Astrocyte (in vitro differentiated cells and primary cell): Measurements from ENCODE around the gene CAPSL.

Experiments
- EZH2 ChIP-seq: IDR thresholded peaks from 2 replicates; pipeline ENCODE4 v1.6.1; 2012; ENCODE audit warnings: mild to moderate bottlenecking, low read length, inconsistent platforms; ENCODE audit not compliant: insufficient read depth
- TF ChIP-seq, protein P1 (sequence below): IDR thresholded peaks from 2 replicates; pipeline ENCODE4 v1.5.1; 2011; ENCODE audit warnings: low read depth, mild to moderate bottlenecking, inconsistent platforms, low read length, moderate library complexity; ENCODE audit not compliant: insufficient read depth

DNA sequence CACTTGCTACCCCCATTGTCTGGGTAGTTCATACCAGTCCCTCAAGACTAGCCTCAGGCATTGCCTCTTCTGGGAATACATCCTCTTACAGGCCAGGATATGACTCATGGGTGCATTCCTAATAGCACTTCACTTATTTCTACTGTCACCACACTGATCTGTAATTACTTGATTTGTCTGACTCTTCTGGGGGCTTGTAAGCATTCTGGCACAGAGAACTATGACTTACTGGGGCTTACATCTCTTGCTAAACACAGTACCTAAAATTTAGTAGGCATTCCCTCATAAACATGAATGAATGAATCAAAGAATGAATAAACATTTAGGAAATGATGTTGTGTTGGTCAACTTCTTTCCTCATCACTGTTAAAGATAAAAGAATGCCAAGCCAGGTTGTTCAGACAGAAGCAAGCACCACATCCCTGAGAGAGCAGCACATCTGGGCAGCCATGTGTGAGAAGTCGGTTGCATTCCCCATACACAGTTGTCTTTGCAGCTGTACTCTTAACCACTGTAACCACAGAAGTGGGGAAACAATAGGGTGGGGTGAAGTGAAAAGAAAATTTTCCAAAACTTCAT, 54.1 kb downstream of the CAPSL start:
- TF ChIP-seq, protein P1, sequence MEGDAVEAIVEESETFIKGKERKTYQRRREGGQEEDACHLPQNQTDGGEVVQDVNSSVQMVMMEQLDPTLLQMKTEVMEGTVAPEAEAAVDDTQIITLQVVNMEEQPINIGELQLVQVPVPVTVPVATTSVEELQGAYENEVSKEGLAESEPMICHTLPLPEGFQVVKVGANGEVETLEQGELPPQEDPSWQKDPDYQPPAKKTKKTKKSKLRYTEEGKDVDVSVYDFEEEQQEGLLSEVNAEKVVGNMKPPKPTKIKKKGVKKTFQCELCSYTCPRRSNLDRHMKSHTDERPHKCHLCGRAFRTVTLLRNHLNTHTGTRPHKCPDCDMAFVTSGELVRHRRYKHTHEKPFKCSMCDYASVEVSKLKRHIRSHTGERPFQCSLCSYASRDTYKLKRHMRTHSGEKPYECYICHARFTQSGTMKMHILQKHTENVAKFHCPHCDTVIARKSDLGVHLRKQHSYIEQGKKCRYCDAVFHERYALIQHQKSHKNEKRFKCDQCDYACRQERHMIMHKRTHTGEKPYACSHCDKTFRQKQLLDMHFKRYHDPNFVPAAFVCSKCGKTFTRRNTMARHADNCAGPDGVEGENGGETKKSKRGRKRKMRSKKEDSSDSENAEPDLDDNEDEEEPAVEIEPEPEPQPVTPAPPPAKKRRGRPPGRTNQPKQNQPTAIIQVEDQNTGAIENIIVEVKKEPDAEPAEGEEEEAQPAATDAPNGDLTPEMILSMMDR, result no peak
- TF ChIP-seq EZH2, result no peak
